ENCODE data around the gene SPATA46. TPM values are rescaled to one million over a fixed set of nuclear protein-coding genes. Genes with fewer than 3 reads are reported as not detected.

SPATA46 gene
- total RNA-seq, 4 donors from 2014 or later: not detected

GRCh38 chr1:162397943-162398560 is 21.4 kb upstream of the SPATA46 start:
- TF ChIP-seq CTCF (IDR thresholded peaks at IDR 0.05; ENCODE audit: low read depth): no peak

- no peak for TF ChIP-seq CTCF (IDR thresholded peaks at IDR 0.05; ENCODE audit: low read depth)
These were observed 20.4 kb upstream of the SPATA46 start for GRCh38 chr1:162397039-162397448.

- TF ChIP-seq CTCF (IDR thresholded peaks at IDR 0.05; ENCODE audit: low read depth): no peak
These were observed 19.7 kb upstream of the SPATA46 start for GRCh38 chr1:162396201-162396906.

GRCh38 chr1:162391790-162392563 is 15.3 kb upstream of the SPATA46 start:
- TF ChIP-seq CTCF (IDR thresholded peaks at IDR 0.05; ENCODE audit: low read depth): no peak

- no peak for TF ChIP-seq CTCF (IDR thresholded peaks at IDR 0.05; ENCODE audit: low read depth)
These were observed 13.9 kb upstream of the SPATA46 start for GRCh38 chr1:162390396-162391185.

GRCh38 chr1:162389971-162390370 is 13.3 kb upstream of the SPATA46 start:
- TF ChIP-seq CTCF (IDR thresholded peaks at IDR 0.05; ENCODE audit: low read depth): no peak

Data from subcutaneous adipose tissue (tissue), 4 donors.